ENCODE measurements around the gene RIPK4. TPM values are rescaled to one million over a fixed set of nuclear protein-coding genes. Genes with fewer than 3 reads are reported as not detected.

RIPK4 gene
- total and polyA plus RNA-seq, 2 donors from 2014 or later, result 11.6 to 32.6 TPM

- Histone ChIP-seq H3K4me3 (ENCODE audit: low read length in 3 of 3) (peak overlapping the region in 2 of 3 donors; percentile 66 to 84), H3K9me3 (ENCODE audit: control insufficient read depth in 2 of 3, insufficient read depth in 1 of 3, low read length in 3 of 3) (no peaks in the 10 kb centered on the region), H3K9ac (ENCODE audit: low read length in 3 of 3) (peak overlapping the region in 2 of 3 donors; percentile 9 to 90), H3K36me3 (ENCODE audit: control insufficient read depth in 2 of 3, insufficient read depth in 3 of 3, low read length in 3 of 3) (no peaks in the 10 kb centered on the region), H3K27ac (ENCODE audit: low read depth in 2 of 2, low read length in 2 of 2) (peak overlapping the region; percentile 76 to 94), H3K4me1 (ENCODE audit: control insufficient read depth in 2 of 3, insufficient read depth in 2 of 3, low read depth in 1 of 3, low read length in 3 of 3) (peaks cover 2 to 40% (median 25%) of the 10 kb centered on the region in 3 donors), H3K27me3 (ENCODE audit: control insufficient read depth, insufficient read depth, low read length) (peaks cover 18% of the 10 kb centered on the region)
- FAIRE-seq (no peak), DNase-seq (no peak)
- TF ChIP-seq CTCF (IDR thresholded peaks at IDR 0.05; ENCODE audit: borderline replicate concordance, extremely low read depth, insufficient read depth), result no peak
- intact Hi-C loops (cut with DNase I), result no loop called here
Measured at GRCh38 chr21:41763996-41764395, 2.9 kb downstream of the RIPK4 start.

- Histone ChIP-seq H3K27ac (ENCODE audit: low read depth in 2 of 2, low read length in 2 of 2) (peak overlapping the region; percentile 76 to 94), H3K27me3 (ENCODE audit: control insufficient read depth, insufficient read depth, low read length) (peaks cover 18% of the 10 kb centered on the region), H3K36me3 (ENCODE audit: control insufficient read depth in 2 of 3, insufficient read depth in 3 of 3, low read length in 3 of 3) (no peaks in the 10 kb centered on the region)
Measured at GRCh38 chr21:41763398-41763931, 3.4 kb downstream of the RIPK4 start.

GRCh38 chr21:41762753-41763152, 4.1 kb downstream of the RIPK4 start:
- peaks cover 13% of the 10 kb centered on the region for H3K27me3 ChIP-seq (ENCODE audit: control insufficient read depth, insufficient read depth, low read length)
- DNase-seq (no peak), FAIRE-seq (no peak)
- no peak overlapping the region for H3K27ac ChIP-seq (ENCODE audit: low read depth in 2 of 2, low read length in 2 of 2)
- H3K4me1 ChIP-seq (ENCODE audit: control insufficient read depth in 2 of 3, insufficient read depth in 2 of 3, low read depth in 1 of 3, low read length in 3 of 3), result peaks cover 2 to 42% (median 28%) of the 10 kb centered on the region in 3 donors
- intact Hi-C loops (cut with DNase I), result no loop called here
- no peak for TF ChIP-seq CTCF (IDR thresholded peaks at IDR 0.05; ENCODE audit: borderline replicate concordance, extremely low read depth, insufficient read depth)
- no peaks in the 10 kb centered on the region for H3K9me3 ChIP-seq (ENCODE audit: control insufficient read depth in 2 of 3, insufficient read depth in 1 of 3, low read length in 3 of 3)
- peak overlapping the region in 1 of 3 donors; percentile 59 for H3K9ac ChIP-seq (ENCODE audit: low read length in 3 of 3)
- no peaks in the 10 kb centered on the region for H3K36me3 ChIP-seq (ENCODE audit: control insufficient read depth in 2 of 3, insufficient read depth in 3 of 3, low read length in 3 of 3)
- H3K4me3 ChIP-seq (ENCODE audit: low read length in 3 of 3), result peak overlapping the region in 1 of 3 donors; percentile 84

More at GRCh38 chr21:41763398-41763931, 3.4 kb downstream of the RIPK4 start:
- peak overlapping the region in 1 of 3 donors; percentile 84 for H3K4me3 ChIP-seq (ENCODE audit: low read length in 3 of 3)
- H3K9me3 ChIP-seq (ENCODE audit: control insufficient read depth in 2 of 3, insufficient read depth in 1 of 3, low read length in 3 of 3), result no peaks in the 10 kb centered on the region
- no peak for TF ChIP-seq CTCF (IDR thresholded peaks at IDR 0.05; ENCODE audit: borderline replicate concordance, extremely low read depth, insufficient read depth)
- peak overlapping the region in 2 of 3 donors; percentile 9 to 59 for H3K9ac ChIP-seq (ENCODE audit: low read length in 3 of 3)
- intact Hi-C loops (cut with DNase I), result no loop called here
- peak in 3 of 5 donors; percentile 74 to 84 (median 75) for DNase-seq
- no peak for FAIRE-seq
- H3K4me1 ChIP-seq (ENCODE audit: control insufficient read depth in 2 of 3, insufficient read depth in 2 of 3, low read depth in 1 of 3, low read length in 3 of 3), result peaks cover 2 to 43% (median 29%) of the 10 kb centered on the region in 3 donors
